ENCODE data around the gene RNF144A.

DNA sequence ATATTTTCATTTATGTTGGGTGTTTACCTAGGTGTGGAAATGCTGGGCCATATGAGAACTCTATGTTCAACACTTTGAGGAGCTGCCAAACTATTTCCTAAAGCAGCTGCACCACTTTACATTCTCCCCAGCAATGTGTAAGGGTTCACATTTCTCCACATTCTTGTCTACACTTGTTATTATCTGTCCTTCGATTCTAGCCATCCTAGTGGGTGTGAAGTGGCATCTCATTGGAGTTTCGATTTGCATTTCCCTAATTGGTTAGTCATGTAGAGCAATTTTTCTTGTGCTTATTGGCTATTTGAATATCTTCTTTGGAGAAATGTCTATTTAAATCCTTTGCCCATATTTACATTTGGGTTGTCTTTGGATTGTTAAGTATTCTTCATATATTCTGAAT, 21.9 kb downstream of the RNF144A start:
- TF ChIP-seq ZFX (IDR thresholded peaks at IDR 0.05; ENCODE audit: borderline replicate concordance), result no peak
- TF ChIP-seq, protein P1, sequence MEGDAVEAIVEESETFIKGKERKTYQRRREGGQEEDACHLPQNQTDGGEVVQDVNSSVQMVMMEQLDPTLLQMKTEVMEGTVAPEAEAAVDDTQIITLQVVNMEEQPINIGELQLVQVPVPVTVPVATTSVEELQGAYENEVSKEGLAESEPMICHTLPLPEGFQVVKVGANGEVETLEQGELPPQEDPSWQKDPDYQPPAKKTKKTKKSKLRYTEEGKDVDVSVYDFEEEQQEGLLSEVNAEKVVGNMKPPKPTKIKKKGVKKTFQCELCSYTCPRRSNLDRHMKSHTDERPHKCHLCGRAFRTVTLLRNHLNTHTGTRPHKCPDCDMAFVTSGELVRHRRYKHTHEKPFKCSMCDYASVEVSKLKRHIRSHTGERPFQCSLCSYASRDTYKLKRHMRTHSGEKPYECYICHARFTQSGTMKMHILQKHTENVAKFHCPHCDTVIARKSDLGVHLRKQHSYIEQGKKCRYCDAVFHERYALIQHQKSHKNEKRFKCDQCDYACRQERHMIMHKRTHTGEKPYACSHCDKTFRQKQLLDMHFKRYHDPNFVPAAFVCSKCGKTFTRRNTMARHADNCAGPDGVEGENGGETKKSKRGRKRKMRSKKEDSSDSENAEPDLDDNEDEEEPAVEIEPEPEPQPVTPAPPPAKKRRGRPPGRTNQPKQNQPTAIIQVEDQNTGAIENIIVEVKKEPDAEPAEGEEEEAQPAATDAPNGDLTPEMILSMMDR (IDR thresholded peaks at IDR 0.05), result no peak
